ENCODE measurements around the gene ZNF407. TPM values are rescaled to one million over a fixed set of nuclear protein-coding genes. Genes with fewer than 3 reads are reported as not detected.

ZNF407 gene
- total RNA-seq, 1 experiment from 2014 or later: 7.6 TPM

GRCh38 chr18:74617486-74617885 is 19.8 kb downstream of the ZNF407 start (continued):
- no peak for TF ChIP-seq CTCF (IDR thresholded peaks at IDR 0.05 in 2 of 3, conservative IDR thresholded peaks at IDR 0.05 in 1 of 3; ENCODE audit: borderline replicate concordance in 1 of 3, insufficient read depth in 1 of 3, low read depth in 2 of 3, low read length in 2 of 3)
- no peak for TF ChIP-seq CEBPB (IDR thresholded peaks at IDR 0.05; ENCODE audit: low read depth)
- no peak for TF ChIP-seq ZFX (IDR thresholded peaks at IDR 0.05)

GRCh38 chr18:74622072-74622471 is 24.4 kb downstream of the ZNF407 start:
- ChIA-PET CTCF (no interaction called here), POLR2A (no interaction called here), RAD21 (ENCODE audit: low non-redundant PET in 1 of 2, low total read pairs in 2 of 2, uncharacterized antibody in 2 of 2, unreplicated experiment in 2 of 2) (no interaction called here)
- no peaks in the 10 kb centered on the region for H4K20me1 ChIP-seq (ENCODE audit: insufficient read depth)
- no peak overlapping the region for H3K4me3 ChIP-seq (replicated peaks in 1 of 2; ENCODE audit: low read depth in 1 of 2, low read length in 2 of 2)
- intact Hi-C loops (cut with micrococcal nuclease): loop anchor here (10.0 kb wide), 1 partner anchor 1103 kb away; no protein-coding TSS in a partner anchor
- H2AFZ ChIP-seq (ENCODE audit: low read depth, low read length, poor library complexity, severe bottlenecking): no peak overlapping the region
- no peaks in the 10 kb centered on the region for H3K9me2 ChIP-seq (ENCODE audit: insufficient read depth)
- no peaks in the 10 kb centered on the region for H3K36me3 ChIP-seq (ENCODE audit: control insufficient read depth in 1 of 2, insufficient read depth in 2 of 2, low read length in 2 of 2)
- H3K27me3 ChIP-seq (ENCODE audit: insufficient read depth, low read length): no peaks in the 10 kb centered on the region
- no peak for TF ChIP-seq JUND (IDR thresholded peaks at IDR 0.05)
- no peak for TF ChIP-seq CTCF (IDR thresholded peaks at IDR 0.05 in 2 of 3, conservative IDR thresholded peaks at IDR 0.05 in 1 of 3; ENCODE audit: borderline replicate concordance in 1 of 3, insufficient read depth in 1 of 3, low read depth in 2 of 3, low read length in 2 of 3)
- no peak for TF ChIP-seq POLR2AphosphoS5 (IDR thresholded peaks at IDR 0.05; ENCODE audit: low read depth, low read length)
- peaks cover under 1% of the 10 kb centered on the region; the same call in 1 of the 2 replicates for H3K79me2 ChIP-seq (ENCODE audit: insufficient read depth, low read length)
- H3K9ac ChIP-seq (ENCODE audit: low read length): no peak overlapping the region
- H3K4me2 ChIP-seq (ENCODE audit: low read length): no peak overlapping the region
- BruUV-seq (replicated peaks): no TSS peak
- ATAC-seq (no peak), DNase-seq (ENCODE audit: low read depth, low spot score) (no peak)
- H3K27ac ChIP-seq (ENCODE audit: low read depth, low read length): no peak overlapping the region
- H3K4me1 ChIP-seq (ENCODE audit: control insufficient read depth in 1 of 2, insufficient read depth in 2 of 2, low read length in 2 of 2): no peaks in the 10 kb centered on the region
- no peaks in the 10 kb centered on the region for H3K9me3 ChIP-seq (ENCODE audit: control insufficient read depth in 1 of 2, insufficient read depth in 1 of 2, low read depth in 1 of 2, low read length in 2 of 2)
